ENCODE results near the gene HIGD1C. TPM values are rescaled to one million over a fixed set of nuclear protein-coding genes. Genes with fewer than 3 reads are reported as not detected.

HIGD1C gene
- total and polyA plus RNA-seq, 2 of the 8 experiments (the other 6 are each of a cell fraction or from before 2014, with no cell fraction given): not detected

GRCh38 chr12:50916292-50916691 is 36.1 kb upstream of the HIGD1C start (continued):
- TF ChIP-seq NANOG (IDR thresholded peaks at IDR 0.05; ENCODE audit: insufficient read depth, low read depth, low read length, poor library complexity, severe bottlenecking): no peak

Measured in H1 (cell line).